Sigmoid colon (tissue), 7 donors: ENCODE results near the gene GPN2. TPM values are rescaled to one million over a fixed set of nuclear protein-coding genes. Genes with fewer than 3 reads are reported as not detected.

Source experiments
- DNase-seq: peaks from one replicate; pipeline ENCODE4 v3.0.0-alpha.2; 2019
- H3K27ac ChIP-seq, 4 donors: fragments of 200-600 bp; sonication (generic); one replicate each; pipeline ENCODE4 v1.5.1; 2016 to 2019; ENCODE audit warnings: mild to moderate bottlenecking in 1 of 4
- H3K27me3 ChIP-seq, 3 donors: fragments of 200-600 bp; sonication (generic); one replicate each; pipeline ENCODE4 v1.5.1; 2019; ENCODE audit warnings: mild to moderate bottlenecking in 1 of 3
- H3K36me3 ChIP-seq, 4 donors: fragments of 200-600 bp; sonication (generic); one replicate each; pipeline ENCODE4 v1.5.1; 2016 to 2019
- H3K4me1 ChIP-seq, 4 donors: fragments of 200-600 bp; sonication (generic); one replicate each; pipeline ENCODE4 v1.5.1; 2017 to 2019
- H3K4me3 ChIP-seq, 4 donors: fragments of 200-600 bp; sonication (generic); one replicate each; pipeline ENCODE4 v1.5.1; 2017 to 2019; ENCODE audit warnings: mild to moderate bottlenecking in 2 of 4, moderate library complexity in 1 of 4
- H3K9me3 ChIP-seq, 4 donors: fragments of 200-600 bp in 3 of 4; sonication (generic) in 3 of 4; one replicate each; pipeline versions ENCODE4 v1.5.1 to v1.6.1; 2013 to 2019
- EP300 ChIP-seq, 4 donors: sonication (generic); formaldehyde crosslinking; IDR thresholded peaks; one replicate each; pipeline ENCODE4 v1.6.1; 2017; ENCODE audit warnings: antibody characterized with exemption in 4 of 4
- POLR2A ChIP-seq, 2 donors: fragments of 450-650 bp; IDR thresholded peaks; one replicate each; pipeline ENCODE4 v1.6.1; 2016; ENCODE audit warnings: antibody characterized with exemption in 2 of 2, mild to moderate bottlenecking in 2 of 2, moderate library complexity in 2 of 2
- POLR2AphosphoS5 ChIP-seq, 4 donors: sonication (generic); formaldehyde crosslinking; IDR thresholded peaks; one replicate each; pipeline ENCODE4 v1.6.1; 2017; ENCODE audit warnings: antibody characterized with exemption in 4 of 4
- WGBS, 2 donors: extraction: QIAGEN DNeasy Blood & Tissue Kit; methylation state at CpG; one replicate each; pipeline ENCODE4 v1.1.7; 2013; 5-methylcytosine and 5-hydroxymethylcytosine counted together
- intact Hi-C: fragments of 100-400 bp; cut with DNase I; formaldehyde crosslinking; loops from one replicate; pipeline ENCODE4 v1.15.1; 2023
- polyA plus RNA-seq, 3 donors: library from polyadenylated mRNA; stranded (reverse); fragments of 200-250 nt; gene quantifications; one replicate each; pipeline ENCODE4 v1.2.3, GENCODE V29; 2013
- total RNA-seq, 4 donors: library from RNA; depleted of rRNA; stranded (reverse); fragments of >200 nt; gene quantifications; one replicate each; pipeline ENCODE4 v1.1.0, GENCODE V29; 2016
- TF ChIP-seq, protein P1 (sequence below), 4 experiments: fragments of 450-650 bp in 3 of 4; fragments of 200-600 bp in 1 of 4; IDR thresholded peaks; one replicate each; pipeline ENCODE4 v1.5.1; 2016 to 2019; ENCODE audit warnings: antibody characterized with exemption in 4 of 4, mild to moderate bottlenecking in 3 of 4, moderate library complexity in 2 of 4
- donor health status: healthy with polysubstance abuse.
- donor health status: Bipolar disorder and iron deficiency.
- donor health status: healthy.

Gene GPN2
- total and polyA plus RNA-seq, 7 donors: 7.4 to 18.6 (median 11.0) TPM

DNA sequence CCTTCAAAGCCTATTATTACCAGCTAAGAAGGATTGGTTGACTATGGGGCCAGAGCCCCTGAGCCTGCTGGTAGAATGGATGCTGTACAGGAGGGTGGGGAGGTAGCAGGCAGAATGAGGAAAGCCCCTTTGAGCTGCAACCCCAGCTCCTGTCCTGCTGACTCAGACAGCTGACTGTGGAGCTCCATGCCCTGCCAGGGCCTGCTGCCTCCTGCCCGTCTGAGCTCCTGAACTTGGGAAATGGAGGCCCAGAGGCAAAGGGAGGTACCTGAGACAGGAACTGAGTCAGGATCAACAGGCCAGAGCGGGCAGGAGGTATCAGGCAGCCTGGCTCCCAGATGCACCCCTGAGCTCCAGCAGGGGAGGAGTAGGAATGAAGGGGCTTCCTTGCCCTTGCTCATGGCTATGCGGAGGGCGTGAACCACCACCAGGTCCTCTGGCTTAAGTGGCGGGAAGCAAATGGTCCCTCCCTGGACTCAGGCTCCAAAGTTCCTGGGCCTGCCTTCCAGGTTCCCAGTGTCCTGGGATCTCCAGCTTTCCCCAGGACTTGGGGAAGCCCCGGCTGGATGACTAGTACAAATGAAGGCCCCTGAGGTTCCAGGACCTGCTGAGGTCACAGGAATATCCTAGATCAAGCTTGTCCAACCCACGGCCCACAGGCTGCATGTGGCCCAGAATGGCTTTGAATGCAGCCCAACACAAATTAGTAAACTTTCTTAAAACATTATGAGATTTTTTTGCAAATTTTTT, 31.0 kb downstream of the GPN2 start:
- 94% methylated on average over 7 of the region's 7 CpGs for WGBS, 2 donors
- H3K9me3 ChIP-seq: no peaks in the 10 kb centered on the region
- intact Hi-C loops: no loop called here
- no peak for DNase-seq
- peak overlapping the region in 2 of 4 donors; percentile 18 to 59 for H3K27ac ChIP-seq
- H3K36me3 ChIP-seq: peaks cover under 1 to 22% (median 12%) of the 10 kb centered on the region in 4 donors
- peaks cover 0 to 15% (median 12%) of the 10 kb centered on the region in 4 donors for H3K4me1 ChIP-seq
- H3K4me3 ChIP-seq: no peak overlapping the region
- TF ChIP-seq EP300 (IDR thresholded peaks at IDR 0.05) (no peak), POLR2A (IDR thresholded peaks at IDR 0.05) (no peak), POLR2AphosphoS5 (IDR thresholded peaks at IDR 0.05) (no peak)
- TF ChIP-seq, protein P1, sequence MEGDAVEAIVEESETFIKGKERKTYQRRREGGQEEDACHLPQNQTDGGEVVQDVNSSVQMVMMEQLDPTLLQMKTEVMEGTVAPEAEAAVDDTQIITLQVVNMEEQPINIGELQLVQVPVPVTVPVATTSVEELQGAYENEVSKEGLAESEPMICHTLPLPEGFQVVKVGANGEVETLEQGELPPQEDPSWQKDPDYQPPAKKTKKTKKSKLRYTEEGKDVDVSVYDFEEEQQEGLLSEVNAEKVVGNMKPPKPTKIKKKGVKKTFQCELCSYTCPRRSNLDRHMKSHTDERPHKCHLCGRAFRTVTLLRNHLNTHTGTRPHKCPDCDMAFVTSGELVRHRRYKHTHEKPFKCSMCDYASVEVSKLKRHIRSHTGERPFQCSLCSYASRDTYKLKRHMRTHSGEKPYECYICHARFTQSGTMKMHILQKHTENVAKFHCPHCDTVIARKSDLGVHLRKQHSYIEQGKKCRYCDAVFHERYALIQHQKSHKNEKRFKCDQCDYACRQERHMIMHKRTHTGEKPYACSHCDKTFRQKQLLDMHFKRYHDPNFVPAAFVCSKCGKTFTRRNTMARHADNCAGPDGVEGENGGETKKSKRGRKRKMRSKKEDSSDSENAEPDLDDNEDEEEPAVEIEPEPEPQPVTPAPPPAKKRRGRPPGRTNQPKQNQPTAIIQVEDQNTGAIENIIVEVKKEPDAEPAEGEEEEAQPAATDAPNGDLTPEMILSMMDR (IDR thresholded peaks at IDR 0.05): no peak
- no peaks in the 10 kb centered on the region for H3K27me3 ChIP-seq

DNA sequence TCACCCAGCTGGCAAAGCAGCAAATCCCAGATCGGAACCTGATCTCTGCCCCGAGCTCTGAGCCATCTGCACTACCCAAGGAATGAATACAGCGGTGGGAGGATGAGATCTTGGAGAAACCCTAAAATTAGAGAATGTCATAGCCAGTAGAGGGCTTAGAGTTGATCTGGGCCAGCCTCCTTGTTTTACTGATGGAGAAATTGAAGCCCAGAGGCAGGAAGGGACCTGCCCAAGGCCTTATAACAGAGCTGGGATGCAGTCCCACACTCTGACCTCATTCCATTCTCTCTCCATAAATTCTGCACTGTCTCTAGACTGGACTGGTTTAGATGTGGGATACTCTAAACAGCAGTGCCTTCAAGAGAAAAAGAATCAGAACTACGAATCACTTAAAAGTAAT, 31.9 kb downstream of the GPN2 start:
- Histone ChIP-seq H3K27ac (peak overlapping the region in 2 of 4 donors; percentile 18 to 59), H3K9me3 (no peaks in the 10 kb centered on the region), H3K27me3 (no peaks in the 10 kb centered on the region), H3K36me3 (peaks cover 5 to 31% (median 16%) of the 10 kb centered on the region in 4 donors), H3K4me1 (peaks cover 0 to 9% (median 6%) of the 10 kb centered on the region in 4 donors), H3K4me3 (no peak overlapping the region)
- TF ChIP-seq EP300 (IDR thresholded peaks at IDR 0.05): no peak
- no peak for TF ChIP-seq POLR2A (IDR thresholded peaks at IDR 0.05)
- TF ChIP-seq, protein P1 (IDR thresholded peaks at IDR 0.05): no peak
- TF ChIP-seq POLR2AphosphoS5 (IDR thresholded peaks at IDR 0.05): no peak
- 89 to 91% methylated on average over 4 of the region's 4 CpGs for WGBS, 2 donors
- DNase-seq: peak; percentile 43
- intact Hi-C loops: no loop called here

DNA sequence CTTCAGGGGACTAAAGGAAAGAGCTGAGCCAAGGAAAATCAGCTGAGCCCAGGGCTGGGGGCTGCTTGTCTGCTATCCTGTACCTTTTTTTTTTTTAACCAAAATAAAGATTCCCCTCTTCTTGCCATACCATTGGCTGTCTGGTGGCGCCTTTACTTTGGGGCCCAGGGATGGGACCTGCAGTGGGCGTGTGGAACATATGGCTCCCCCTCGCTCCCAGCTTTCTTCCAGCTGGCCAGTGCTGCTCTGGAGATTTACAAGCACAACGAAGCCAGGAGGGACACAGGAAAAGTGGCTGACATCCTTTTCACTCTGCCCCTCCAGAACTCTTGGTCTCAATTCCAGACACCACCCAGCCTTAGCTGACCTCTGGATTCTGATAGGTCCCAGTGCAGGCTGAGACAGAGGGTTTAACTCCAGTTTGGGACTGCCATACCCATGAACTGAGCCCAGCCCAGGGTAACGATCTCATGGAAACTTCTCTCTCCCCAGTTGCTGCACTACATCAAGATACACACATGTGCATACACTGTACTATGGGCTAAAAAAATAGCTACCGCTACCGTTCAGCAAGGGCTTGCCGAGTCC, 32.5 kb downstream of the GPN2 start:
- 86 to 92% methylated on average over 8 of the region's 8 CpGs for WGBS, 2 donors
- no peaks in the 10 kb centered on the region for H3K9me3 ChIP-seq
- peak; percentile 44 for DNase-seq
- no peak overlapping the region for H3K4me3 ChIP-seq
- peaks cover 5 to 34% (median 18%) of the 10 kb centered on the region in 4 donors for H3K36me3 ChIP-seq
- TF ChIP-seq EP300 (IDR thresholded peaks at IDR 0.05) (no peak), POLR2A (IDR thresholded peaks at IDR 0.05) (no peak), POLR2AphosphoS5 (IDR thresholded peaks at IDR 0.05) (no peak)
- TF ChIP-seq, protein P1 (IDR thresholded peaks at IDR 0.05): no peak
- H3K27me3 ChIP-seq: no peaks in the 10 kb centered on the region
- H3K27ac ChIP-seq: peak overlapping the region in 1 of 4 donors; percentile 59
- intact Hi-C loops: no loop called here
- H3K4me1 ChIP-seq: peaks cover 0 to 9% (median 6%) of the 10 kb centered on the region in 4 donors

DNA sequence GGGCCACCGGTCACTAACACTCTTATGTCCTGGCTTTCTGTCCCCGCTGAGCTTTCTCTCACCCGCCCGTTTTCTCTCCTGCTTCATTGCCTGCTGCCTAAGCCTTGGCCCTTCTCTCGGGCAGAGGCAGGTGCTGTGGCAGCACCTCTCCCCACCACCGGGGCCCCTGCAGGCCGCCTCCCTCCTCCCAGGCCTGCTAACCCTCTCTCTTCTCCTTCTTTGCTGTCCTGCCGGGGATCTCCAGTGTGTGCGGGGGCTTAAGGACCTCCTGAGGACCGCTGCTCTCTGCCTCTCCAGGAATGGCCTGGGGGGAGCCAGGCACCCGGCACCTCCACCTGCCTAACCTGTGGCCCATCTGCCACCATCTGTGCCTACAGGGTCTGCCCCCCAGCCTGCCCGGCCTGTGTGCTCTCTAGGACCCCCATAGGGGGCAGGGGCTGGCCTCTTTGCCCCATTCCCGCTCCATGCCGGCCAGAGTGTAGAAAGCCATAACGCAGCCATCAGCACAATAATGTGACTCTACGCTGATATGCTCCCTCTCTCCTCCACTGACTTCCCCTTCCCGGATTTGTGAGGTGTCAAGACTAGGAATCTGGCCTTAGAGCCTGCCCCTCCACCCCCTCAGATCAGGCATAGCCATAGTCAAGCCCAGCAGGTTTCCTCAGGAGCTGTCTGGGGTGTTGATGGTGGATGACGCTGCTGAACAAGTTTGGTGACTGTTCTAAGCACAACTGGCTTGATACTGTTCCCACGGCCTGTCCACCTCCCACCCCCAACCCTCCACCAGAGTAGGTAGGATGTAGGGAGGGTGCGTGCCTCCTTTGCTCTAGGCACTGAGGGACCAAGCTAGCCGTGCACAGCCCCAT, 33.2 kb downstream of the GPN2 start:
- TF ChIP-seq, protein P1 (IDR thresholded peaks at IDR 0.05): no peak
- TF ChIP-seq POLR2AphosphoS5 (IDR thresholded peaks at IDR 0.05) (no peak), POLR2A (IDR thresholded peaks at IDR 0.05) (no peak), EP300 (IDR thresholded peaks at IDR 0.05) (no peak)
- no peak overlapping the region for H3K4me3 ChIP-seq
- peak; percentile 39 for DNase-seq
- intact Hi-C loops: no loop called here
- H3K27ac ChIP-seq: peak overlapping the region in 1 of 4 donors; percentile 59
- peaks cover 0 to 9% (median 6%) of the 10 kb centered on the region in 4 donors for H3K4me1 ChIP-seq
- no peaks in the 10 kb centered on the region for H3K27me3 ChIP-seq
- no peaks in the 10 kb centered on the region for H3K9me3 ChIP-seq
- H3K36me3 ChIP-seq: peaks cover 6 to 42% (median 24%) of the 10 kb centered on the region in 4 donors
- WGBS, 2 donors: 85 to 91% methylated on average over 21 of the region's 21 CpGs
